Occipital lobe (tissue), 3 donors: ENCODE results near the gene LARGE1. TPM values are rescaled to one million over a fixed set of nuclear protein-coding genes. Genes with fewer than 3 reads are reported as not detected.

Experiments used
- DNase-seq: peaks from one replicate; lab custom pipeline; 2025; lab: John Stamatoyannopoulos, UW
- small RNA-seq: library from RNA; depleted of rRNA; stranded (forward); fragments of <200 nt; gene quantifications from one replicate; pipeline ENCODE3, GENCODE V24; 2014
- total RNA-seq: library from RNA; depleted of rRNA; stranded (reverse); fragments of >200 nt; gene quantifications from one replicate; pipeline ENCODE4 v1.2.3, GENCODE V29; 2014

LARGE1 gene
- total RNA-seq, 1 donor from 2014 or later: 37.3 TPM

DNA sequence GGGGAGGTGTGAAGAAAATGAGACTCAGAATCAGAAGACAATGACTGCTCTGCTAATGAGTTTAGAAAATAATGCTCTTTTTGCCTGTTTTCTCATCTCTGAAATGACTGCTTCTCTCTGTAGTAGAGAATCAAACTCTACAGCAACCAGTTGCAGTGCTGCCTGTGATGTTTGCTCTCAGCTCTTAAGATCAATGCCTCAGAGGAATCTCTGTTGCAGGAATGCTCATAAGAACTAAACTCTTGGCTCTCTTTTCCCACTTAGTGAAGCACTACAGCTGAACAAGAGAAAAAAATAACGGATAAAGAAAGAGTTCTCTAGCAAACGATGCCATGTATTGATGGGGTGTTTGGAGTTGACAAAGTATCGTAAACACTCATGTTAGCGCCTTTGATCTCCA lies 658.6 kb downstream of the LARGE1 start:
- DNase-seq: no peak

DNA sequence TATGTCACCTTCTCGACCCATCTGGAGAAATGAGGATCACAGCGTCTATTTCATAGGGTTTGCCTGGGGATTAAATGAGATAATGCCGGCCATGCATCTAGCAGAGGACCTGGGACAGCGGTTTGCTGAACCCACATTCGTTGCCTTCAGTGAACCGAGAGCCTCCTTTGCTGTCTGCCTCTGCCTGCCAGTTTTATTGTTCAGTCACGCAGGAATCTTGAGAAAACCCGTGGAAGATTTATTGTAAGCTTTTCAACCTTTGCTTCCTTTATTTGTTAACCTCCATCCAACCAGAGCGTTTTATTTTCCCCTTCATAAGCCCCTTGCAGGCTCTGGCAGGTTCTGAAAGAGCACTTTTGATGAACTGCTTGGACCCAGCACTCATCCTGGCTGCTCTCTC lies 659.8 kb downstream of the LARGE1 start:
- no peak for DNase-seq

DNA sequence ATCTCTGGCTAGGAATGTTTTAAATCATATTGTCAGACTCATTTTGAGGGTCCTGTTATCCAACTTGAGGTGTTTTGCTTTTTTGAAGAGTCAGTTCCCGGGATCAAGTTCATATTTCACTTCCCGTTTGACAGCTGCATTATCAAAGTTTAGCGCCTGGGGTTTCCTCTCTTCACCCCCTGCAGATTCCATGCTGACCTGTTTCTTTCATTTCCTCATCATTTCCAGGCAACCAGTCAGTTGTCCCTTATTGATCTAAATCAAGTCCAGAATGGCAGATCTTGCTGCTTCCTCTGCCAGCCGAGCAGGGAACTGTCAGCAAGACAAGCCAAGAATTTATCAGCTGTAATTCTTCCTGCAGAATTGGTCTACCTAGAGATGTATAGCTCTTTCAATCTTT lies 664.5 kb downstream of the LARGE1 start:
- DNase-seq: no peak

DNA sequence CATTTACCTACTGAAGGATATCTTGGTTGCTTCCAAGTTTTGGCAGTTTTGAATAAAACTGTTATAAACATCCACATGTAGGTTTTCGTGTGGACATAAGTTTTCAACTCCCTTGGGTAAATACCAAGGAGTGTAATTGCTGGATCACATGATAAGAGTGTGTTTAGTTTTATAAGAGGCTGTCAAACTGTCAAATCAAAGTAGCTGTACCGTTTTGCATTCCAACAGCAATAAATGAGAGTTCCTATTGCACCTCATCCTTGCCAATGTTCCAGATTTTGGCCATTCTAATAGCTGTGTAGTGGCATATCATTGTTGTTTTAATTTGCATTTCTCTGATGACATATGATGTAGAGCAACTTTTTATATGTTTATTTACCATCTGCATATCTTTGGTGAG lies 671.3 kb downstream of the LARGE1 start:
- DNase-seq: no peak

DNA sequence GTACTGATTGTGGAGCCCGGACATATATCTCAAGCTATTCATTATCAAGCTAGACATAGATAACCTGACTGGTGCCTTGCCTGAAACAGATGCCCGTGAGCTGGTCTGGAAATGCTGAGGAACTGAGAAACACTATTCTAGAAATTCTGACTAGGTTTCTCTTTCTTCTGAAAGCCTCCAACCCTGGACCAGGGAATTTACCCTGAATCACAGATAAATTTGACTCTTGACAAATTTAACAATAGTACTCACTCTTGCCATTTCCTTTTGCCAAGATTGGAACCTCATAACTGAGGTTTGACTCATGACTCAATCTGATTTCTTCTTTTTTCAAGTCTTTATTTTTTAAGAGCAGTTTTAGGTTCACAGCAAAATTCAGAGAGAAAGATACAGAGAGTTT lies 672.5 kb downstream of the LARGE1 start:
- DNase-seq: no peak

DNA sequence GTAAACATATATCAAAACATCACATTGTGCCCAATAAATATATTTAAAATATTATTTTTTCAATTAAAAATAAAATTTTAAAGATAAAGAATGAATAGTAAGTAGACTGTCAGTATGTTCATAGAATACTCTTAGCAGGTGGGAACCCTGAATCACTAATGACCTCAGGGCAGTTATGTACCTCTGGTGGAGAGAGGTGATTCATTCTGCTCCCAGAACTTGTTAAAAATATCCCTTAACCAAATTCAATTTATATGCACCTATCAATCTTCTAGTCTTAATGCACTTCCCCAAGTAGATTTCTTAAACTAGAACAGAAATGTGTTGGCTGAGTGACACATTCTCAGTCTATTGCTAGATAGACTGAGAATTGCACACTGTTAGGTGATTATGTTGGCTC lies 678.2 kb downstream of the LARGE1 start:
- no peak for DNase-seq

DNA sequence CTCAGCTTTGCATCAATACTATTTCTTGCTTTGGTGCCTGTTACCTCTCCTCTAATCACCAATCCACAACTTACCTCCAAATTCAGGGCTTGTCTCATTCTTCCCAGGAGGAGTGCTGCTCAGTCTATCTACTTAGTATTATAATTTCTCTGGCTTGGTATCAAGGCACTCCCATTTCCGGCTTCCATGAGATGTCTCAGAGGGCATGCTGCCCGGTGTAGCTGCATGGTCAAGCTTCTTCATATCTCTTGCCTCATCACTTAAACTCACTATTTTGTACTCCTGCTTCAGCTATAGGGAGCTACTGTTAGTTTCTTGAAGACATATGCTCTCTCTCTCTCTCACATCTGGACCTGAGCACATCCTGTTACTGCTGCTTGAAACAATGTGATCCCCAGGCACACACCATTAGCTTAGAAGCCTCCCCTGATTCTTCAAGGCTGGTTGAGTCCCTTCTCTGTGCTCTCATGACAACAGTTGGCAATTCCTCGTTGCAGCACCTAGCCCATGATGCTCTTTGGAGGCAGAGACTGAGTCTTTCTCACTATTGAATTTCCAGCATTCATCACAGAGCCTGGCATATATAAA lies 679.3 kb downstream of the LARGE1 start:
- no peak for DNase-seq

DNA sequence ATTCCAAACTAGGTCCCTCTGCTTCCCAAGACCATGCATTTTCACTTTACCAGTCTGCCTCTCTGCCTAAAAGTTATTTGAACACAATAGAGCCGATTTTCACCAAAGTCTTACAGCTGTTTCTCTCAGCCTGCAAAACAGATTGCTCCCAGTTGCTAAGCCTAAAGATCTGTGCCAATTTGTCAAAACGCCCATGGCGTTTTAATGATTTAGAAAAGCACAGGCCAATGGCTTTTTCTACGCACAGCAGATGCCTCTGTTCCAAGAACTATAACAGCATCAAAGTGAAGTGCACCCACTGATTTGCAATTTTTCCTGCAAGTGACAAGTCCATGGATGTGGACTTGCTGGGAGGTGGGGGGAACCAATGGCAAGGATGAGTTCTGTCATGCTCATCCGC lies 688.2 kb downstream of the LARGE1 start:
- no peak for DNase-seq

DNA sequence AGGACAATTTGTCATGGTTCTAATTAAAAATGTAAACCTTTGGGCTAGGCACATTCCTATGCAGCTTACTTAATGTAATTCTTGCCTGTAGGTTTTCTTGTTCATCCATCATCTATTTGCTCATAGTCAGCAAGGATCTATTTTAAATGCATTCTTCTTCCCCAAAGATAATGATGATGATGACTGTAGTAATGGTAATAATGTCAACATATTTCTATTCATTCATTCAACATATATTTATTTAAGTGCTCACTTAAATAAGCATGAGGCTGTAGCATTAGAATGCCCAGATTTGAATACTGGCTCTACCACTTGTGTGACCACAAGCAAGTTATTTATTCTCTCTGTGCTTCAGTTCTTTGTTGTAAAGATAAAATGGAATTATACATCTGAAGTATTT lies 692.5 kb downstream of the LARGE1 start:
- no peak for DNase-seq

DNA sequence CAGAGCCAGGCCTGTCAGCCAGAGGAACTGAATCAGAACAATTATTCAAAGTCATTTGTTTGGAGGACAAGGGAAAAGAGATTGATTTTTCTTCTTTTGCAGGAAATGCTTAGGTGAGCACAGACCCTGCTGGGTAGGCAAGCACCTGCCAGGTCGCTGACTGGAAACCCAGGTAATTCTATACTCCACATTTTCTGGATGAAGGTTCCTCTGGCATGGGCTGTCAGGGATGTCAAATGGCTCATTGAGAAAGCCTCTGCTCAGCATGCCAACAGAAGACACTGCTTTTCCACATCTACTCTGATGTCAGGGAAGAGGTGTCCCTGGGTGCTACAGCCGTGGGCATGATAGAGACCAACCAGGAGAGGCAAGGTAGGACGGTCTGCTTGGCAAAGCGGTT lies 695.4 kb downstream of the LARGE1 start:
- DNase-seq: no peak

Small RNA genes within 50 kb of the gene (small RNA-seq; reads per million reads assigned to genes)
- gene MIR4764 (not detected), gene SNORA50B (not detected)
